GM19351 (cell line): Measurements from ENCODE around the gene ABCA7.

Experiments
- ATAC-seq: cut with Tn5 transposase; IDR thresholded peaks from one replicate; pipeline ENCODE4 v1.9.1; 2021; ENCODE audit warnings: mild to moderate bottlenecking, moderate library complexity; ENCODE audit not compliant: unreplicated experiment

The ABCA7 gene

GRCh38 chr19:1055886-1056620, 16.1 kb downstream of the ABCA7 start:
- ATAC-seq = no peak

GRCh38 chr19:1057176-1057855, 17.4 kb downstream of the ABCA7 start:
- ATAC-seq = no peak

GRCh38 chr19:1058112-1058511, 18.2 kb downstream of the ABCA7 start:
- no peak for ATAC-seq

GRCh38 chr19:1060689-1061088, 20.8 kb downstream of the ABCA7 start:
- ATAC-seq = no peak

- no peak for ATAC-seq
These were observed 22.1 kb downstream of the ABCA7 start for GRCh38 chr19:1061987-1062386.

- no peak for ATAC-seq
These were observed 22.6 kb downstream of the ABCA7 start for GRCh38 chr19:1062387-1063029.

- ATAC-seq = no peak
These were observed 23.4 kb downstream of the ABCA7 start for GRCh38 chr19:1063030-1063908.

GRCh38 chr19:1063909-1064660, 24.2 kb downstream of the ABCA7 start:
- ATAC-seq = no peak

- ATAC-seq = no peak
These were observed 25.0 kb downstream of the ABCA7 start for GRCh38 chr19:1064661-1065605.

GRCh38 chr19:1065606-1066109, 25.8 kb downstream of the ABCA7 start:
- no peak for ATAC-seq

GRCh38 chr19:1066251-1066747, 26.4 kb downstream of the ABCA7 start:
- no peak for ATAC-seq

GRCh38 chr19:1066748-1067340, 26.9 kb downstream of the ABCA7 start, which contains the start of gene ARHGAP45:
ARHGAP45 (plus strand) TSS chr19:1067167; CDS start chr19:1067406, 239 bp downstream.
- ATAC-seq = peak; percentile 52

- ATAC-seq = peak; percentile 22
These were observed 27.5 kb downstream of the ABCA7 start for GRCh38 chr19:1067341-1067957.

- no peak for ATAC-seq
These were observed 28.4 kb downstream of the ABCA7 start for GRCh38 chr19:1068009-1069001.

GRCh38 chr19:1069009-1069779, 29.3 kb downstream of the ABCA7 start:
- ATAC-seq = no peak

GRCh38 chr19:1070576-1070930, 30.6 kb downstream of the ABCA7 start:
- ATAC-seq = no peak
